OCI-LY3 (cell line): ENCODE results near the gene KRTAP4-4.
"Not testable (repeated sequence)": the region's sequence is repeated elsewhere in the genome, so short reads cannot be mapped to it uniquely, and the experiment has no call there.

Experiments
- H2AFZ ChIP-seq: fragments of 200-600, 300-600 bp; shearing (Covaris generic); 2 replicates; pipeline ENCODE4 v1.6.0; 2014; ENCODE audit warnings: antibody characterized with exemption, low read depth, low read length
- H3K27ac ChIP-seq: fragments of 200-600, 300-600 bp; sonication (generic); 2 replicates; pipeline ENCODE4 v1.5.1; 2014; ENCODE audit warnings: mild to moderate bottlenecking, low read length, moderate library complexity, mixed read lengths
- H3K27me3 ChIP-seq: fragments of 200-600, 300-600 bp; sonication (generic); 2 replicates; pipeline ENCODE4 v1.6.1; 2014; ENCODE audit warnings: low read depth, low read length, mixed read lengths
- H3K36me3 ChIP-seq: fragments of 200-600, 300-600 bp; sonication (generic); replicated peaks from 2 replicates; pipeline ENCODE3; 2014; ENCODE audit warnings: low read depth, low read length, mixed read lengths
- H3K4me1 ChIP-seq: fragments of 300-600, 200-600 bp; sonication (generic); 2 replicates; pipeline ENCODE4 v1.6.1; 2014; ENCODE audit warnings: low read length, mixed read lengths
- H3K4me2 ChIP-seq: fragments of 200-600, 300-600 bp; sonication (generic); 2 replicates; pipeline ENCODE4 v1.6.1; 2014; ENCODE audit warnings: low read length, mixed read lengths
- H3K4me3 ChIP-seq: fragments of 300-600, 200-600 bp; sonication (generic); 2 replicates; pipeline ENCODE4 v1.5.1; 2014; ENCODE audit warnings: antibody characterized with exemption, mild to moderate bottlenecking, low read length, moderate library complexity
- H3K79me2 ChIP-seq: fragments of 300-600, 200-600 bp; shearing (Covaris generic); 2 replicates; pipeline ENCODE4 v1.6.1; 2014; ENCODE audit warnings: mild to moderate bottlenecking, low read length, mixed read lengths
- H3K9ac ChIP-seq: fragments of 300-600, 200-600 bp; shearing (Covaris generic); 2 replicates; pipeline ENCODE4 v1.6.0; 2014; ENCODE audit warnings: mild to moderate bottlenecking, low read length, moderate library complexity
- H3K9me3 ChIP-seq: fragments of 200-600, 300-600 bp; shearing (Covaris generic); 2 replicates; pipeline ENCODE4 v1.6.1; 2014; ENCODE audit warnings: low read length, mixed read lengths; ENCODE audit not compliant: insufficient read depth
- H4K20me1 ChIP-seq: fragments of 200-600, 300-600 bp; sonication (generic); 2 replicates; pipeline ENCODE4 v1.6.1; 2016; ENCODE audit warnings: low read length, mixed read lengths; ENCODE audit not compliant: insufficient read depth
- EZH2phosphoT487 ChIP-seq: fragments of 200-600 bp; shearing (Covaris generic); IDR thresholded peaks from 2 replicates; pipeline ENCODE4 v1.6.1; 2018; ENCODE audit warnings: antibody characterized with exemption, mixed run types, low read depth
- TF ChIP-seq, protein P1 (sequence below): fragments of 200-600, 300-600 bp; sonication (generic); IDR thresholded peaks from 2 replicates; pipeline ENCODE4 v1.5.1; 2014; ENCODE audit warnings: antibody characterized with exemption, low read length, low read depth

Gene KRTAP4-4

DNA sequence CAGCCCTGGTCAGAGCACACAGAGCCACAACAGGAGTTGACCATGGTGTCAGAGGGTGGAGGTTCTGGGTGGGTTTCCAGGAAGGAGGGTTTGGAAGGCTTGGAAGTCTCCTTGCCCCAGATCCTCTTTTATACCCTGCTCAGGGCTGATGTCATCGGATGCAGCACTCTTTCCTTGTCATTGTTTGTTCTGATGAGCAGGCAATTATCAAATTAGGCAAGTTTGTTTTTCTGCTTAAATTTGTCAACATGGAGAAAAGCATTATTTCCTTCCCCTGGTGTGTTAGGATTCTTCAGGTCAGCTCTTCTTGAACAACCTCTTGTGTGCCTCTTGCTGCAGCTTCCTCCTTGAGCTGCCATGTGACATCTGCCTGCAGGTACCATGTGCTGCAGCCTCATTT, at the start of gene KRTAP4-4:
TSS of gene KRTAP4-4 (minus strand) at position 101 of the 400 bp plus-strand sequence. CDS start at position 44, 57 bp downstream.
- H3K4me2 ChIP-seq: no peak within 1 kb of the TSS
- no peak within 1 kb of the TSS for H3K4me3 ChIP-seq
- no peak within 1 kb of the TSS for H3K9ac ChIP-seq
- H4K20me1 ChIP-seq: no peaks in the 10 kb centered on the region
- H3K27me3 ChIP-seq: peaks cover 37% of the 10 kb centered on the region
- H3K79me2 ChIP-seq: no peaks in the 10 kb centered on the region
- no peaks in the 10 kb centered on the region for H3K9me3 ChIP-seq
- H3K27ac ChIP-seq: no peak within 1 kb of the TSS
- H3K4me1 ChIP-seq: no peaks in the 10 kb centered on the region
- H3K36me3 ChIP-seq: no peaks in the 10 kb centered on the region
- TF ChIP-seq EZH2phosphoT487: no peak
- TF ChIP-seq, protein P1, sequence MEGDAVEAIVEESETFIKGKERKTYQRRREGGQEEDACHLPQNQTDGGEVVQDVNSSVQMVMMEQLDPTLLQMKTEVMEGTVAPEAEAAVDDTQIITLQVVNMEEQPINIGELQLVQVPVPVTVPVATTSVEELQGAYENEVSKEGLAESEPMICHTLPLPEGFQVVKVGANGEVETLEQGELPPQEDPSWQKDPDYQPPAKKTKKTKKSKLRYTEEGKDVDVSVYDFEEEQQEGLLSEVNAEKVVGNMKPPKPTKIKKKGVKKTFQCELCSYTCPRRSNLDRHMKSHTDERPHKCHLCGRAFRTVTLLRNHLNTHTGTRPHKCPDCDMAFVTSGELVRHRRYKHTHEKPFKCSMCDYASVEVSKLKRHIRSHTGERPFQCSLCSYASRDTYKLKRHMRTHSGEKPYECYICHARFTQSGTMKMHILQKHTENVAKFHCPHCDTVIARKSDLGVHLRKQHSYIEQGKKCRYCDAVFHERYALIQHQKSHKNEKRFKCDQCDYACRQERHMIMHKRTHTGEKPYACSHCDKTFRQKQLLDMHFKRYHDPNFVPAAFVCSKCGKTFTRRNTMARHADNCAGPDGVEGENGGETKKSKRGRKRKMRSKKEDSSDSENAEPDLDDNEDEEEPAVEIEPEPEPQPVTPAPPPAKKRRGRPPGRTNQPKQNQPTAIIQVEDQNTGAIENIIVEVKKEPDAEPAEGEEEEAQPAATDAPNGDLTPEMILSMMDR: no peak
- no peak within 1 kb of the TSS for H2AFZ ChIP-seq

DNA sequence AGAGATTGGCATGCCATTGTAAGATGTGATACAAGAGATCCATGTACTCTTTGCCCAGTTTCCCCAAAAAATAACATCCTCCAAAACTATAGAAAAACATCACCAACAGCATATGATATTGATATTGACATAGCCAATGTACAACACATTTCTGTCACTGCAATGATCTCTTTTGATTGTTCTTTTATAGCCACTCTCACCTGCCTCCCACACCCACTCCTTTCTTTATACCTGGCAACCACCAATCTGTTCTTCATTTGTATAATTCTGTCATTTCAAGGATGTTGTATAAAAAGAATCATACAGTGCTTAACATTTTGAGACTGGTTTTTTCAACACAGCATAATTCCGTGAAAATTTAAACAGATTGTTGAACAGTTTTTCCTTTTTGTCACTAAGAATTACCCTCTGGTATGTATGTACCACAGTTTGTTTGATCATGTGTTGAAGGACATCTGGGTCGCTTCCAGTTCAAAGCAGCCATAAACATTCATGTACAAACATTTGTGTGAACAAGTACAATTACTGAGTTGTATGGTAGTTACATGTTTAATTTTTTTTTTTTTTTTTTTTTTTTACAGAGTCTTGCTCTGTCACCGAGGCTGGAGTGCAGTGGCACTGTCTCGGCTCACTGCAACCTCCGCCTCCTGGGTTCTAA, 39.0 kb upstream of the KRTAP4-4 start:
- Histone ChIP-seq H2AFZ (no peak overlapping the region), H3K4me2 (no peak overlapping the region), H3K27ac (no peak overlapping the region), H3K4me3 (no peak overlapping the region), H3K36me3 (no peaks in the 10 kb centered on the region), H4K20me1 (no peaks in the 10 kb centered on the region), H3K9ac (no peak overlapping the region), H3K9me3 (no peaks in the 10 kb centered on the region), H3K27me3 (no peaks in the 10 kb centered on the region), H3K4me1 (no peaks in the 10 kb centered on the region), H3K79me2 (no peaks in the 10 kb centered on the region)
- TF ChIP-seq, protein P1: no peak
- no peak for TF ChIP-seq EZH2phosphoT487

DNA sequence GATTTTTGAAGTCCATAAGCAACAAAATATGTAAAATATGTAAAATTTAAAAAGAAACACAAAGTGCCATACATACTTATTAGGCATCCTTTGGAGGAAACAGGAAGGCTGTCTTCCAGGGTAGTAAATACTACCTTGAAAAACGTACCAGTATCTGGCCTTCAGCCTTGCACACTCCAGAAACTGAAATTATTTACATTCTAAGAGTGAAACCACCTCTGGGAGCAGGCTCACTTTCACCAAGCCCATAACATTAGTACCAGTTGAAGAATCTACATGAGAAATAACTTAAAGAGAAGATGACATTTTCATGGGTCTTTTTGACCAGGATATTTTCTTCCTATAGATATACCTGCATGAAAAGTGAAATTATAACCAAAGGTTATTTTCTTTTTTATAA, 35.5 kb upstream of the KRTAP4-4 start:
- Histone ChIP-seq H3K9me3 (no peaks in the 10 kb centered on the region), H3K4me1 (no peaks in the 10 kb centered on the region), H3K79me2 (no peaks in the 10 kb centered on the region), H3K27ac (no peak overlapping the region), H4K20me1 (no peaks in the 10 kb centered on the region), H3K36me3 (no peaks in the 10 kb centered on the region), H2AFZ (no peak overlapping the region), H3K9ac (no peak overlapping the region), H3K4me3 (no peak overlapping the region), H3K4me2 (no peak overlapping the region), H3K27me3 (0 out of 2 replicates have a peak, but pooled peaks cover under 1% of the 10 kb centered on the region)
- TF ChIP-seq, protein P1: no peak
- TF ChIP-seq EZH2phosphoT487: no peak

DNA sequence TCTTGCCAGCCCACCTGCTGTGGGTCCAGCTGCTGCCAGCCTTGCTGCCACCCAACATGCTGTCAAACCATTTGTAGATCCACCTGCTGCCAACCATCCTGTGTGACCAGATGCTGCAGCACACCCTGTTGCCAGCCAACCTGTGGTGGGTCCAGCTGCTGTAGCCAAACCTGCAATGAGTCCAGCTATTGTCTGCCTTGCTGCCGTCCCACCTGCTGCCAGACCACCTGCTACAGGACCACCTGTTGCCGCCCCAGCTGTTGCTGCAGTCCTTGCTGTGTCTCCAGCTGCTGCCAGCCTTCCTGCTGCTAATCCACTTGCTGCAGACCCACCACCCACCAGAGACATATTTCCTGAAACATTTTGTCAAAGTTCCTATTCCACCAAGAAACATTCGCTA, 29.8 kb upstream of the KRTAP4-4 start:
- Histone ChIP-seq H3K27ac (no peak overlapping the region), H3K36me3 (no peaks in the 10 kb centered on the region), H3K9me3 (no peaks in the 10 kb centered on the region), H3K4me3 (no peak overlapping the region), H4K20me1 (no peaks in the 10 kb centered on the region), H3K4me2 (no peak overlapping the region), H3K27me3 (peaks cover 11% of the 10 kb centered on the region), H3K79me2 (no peaks in the 10 kb centered on the region), H3K4me1 (no peaks in the 10 kb centered on the region), H2AFZ (no peak overlapping the region), H3K9ac (no peak overlapping the region)
- no peak for TF ChIP-seq EZH2phosphoT487
- TF ChIP-seq, protein P1: no peak

DNA sequence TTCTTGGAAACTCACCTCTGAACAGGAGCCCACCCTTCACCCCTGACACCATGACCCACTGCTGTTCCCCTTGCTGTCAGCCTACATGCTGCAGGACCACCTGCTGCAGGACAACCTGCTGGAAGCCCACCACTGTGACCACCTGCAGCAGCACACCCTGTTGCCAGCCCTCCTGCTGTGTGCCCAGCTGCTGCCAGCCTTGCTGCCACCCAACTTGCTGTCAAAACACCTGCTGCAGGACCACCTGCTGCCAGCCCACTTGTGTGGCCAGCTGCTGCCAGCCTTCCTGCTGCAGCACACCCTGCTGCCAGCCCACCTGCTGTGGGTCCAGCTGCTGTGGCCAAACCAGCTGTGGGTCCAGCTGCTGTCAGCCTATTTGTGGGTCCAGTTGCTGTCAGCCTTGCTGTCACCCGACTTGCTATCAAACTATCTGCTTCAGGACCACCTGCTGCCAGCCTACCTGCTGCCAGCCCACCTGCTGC, 29.3 kb upstream of the KRTAP4-4 start, which contains the start of gene KRTAP9-1:
TSS of gene KRTAP9-1 (plus strand) at position 51 of the 482 bp plus-strand sequence. CDS start at position 51, 0 bp downstream.
- H4K20me1 ChIP-seq, H3K4me2 ChIP-seq, H3K4me3 ChIP-seq, H3K4me1 ChIP-seq, H3K36me3 ChIP-seq, H3K79me2 ChIP-seq, H2AFZ ChIP-seq, H3K9me3 ChIP-seq, H3K27ac ChIP-seq, H3K9ac ChIP-seq: not testable (repeated sequence)
- H3K27me3 ChIP-seq: peaks cover 15% of the 10 kb centered on the region
